Mucosa of stomach (tissue), 1 donor: ENCODE results near the gene DVL3.

ENCODE experiments used
- H3K27me3 ChIP-seq: one replicate; pipeline ENCODE4 v1.7.0; 2013; ENCODE audit warnings: mild to moderate bottlenecking, low read length; ENCODE audit not compliant: control insufficient read depth, insufficient read depth
- H3K36me3 ChIP-seq: one replicate; pipeline ENCODE4 v1.7.0; 2013; ENCODE audit warnings: low read length; ENCODE audit not compliant: control insufficient read depth, insufficient read depth
- H3K4me1 ChIP-seq: one replicate; pipeline ENCODE4 v1.7.0; 2013; ENCODE audit warnings: mild to moderate bottlenecking, low read length; ENCODE audit not compliant: control insufficient read depth, insufficient read depth
- H3K4me3 ChIP-seq: one replicate; pipeline ENCODE4 v1.7.0; 2013; ENCODE audit warnings: low read length
- H3K9ac ChIP-seq: one replicate; pipeline ENCODE4 v1.7.0; 2013; ENCODE audit warnings: mild to moderate bottlenecking, low read length, moderate library complexity
- H3K9me3 ChIP-seq: one replicate; pipeline ENCODE4 v1.7.0; 2013; ENCODE audit warnings: mild to moderate bottlenecking, low read length, moderate library complexity; ENCODE audit not compliant: control insufficient read depth
- donor health status: Pancreatic carcinoma.

Gene DVL3

DNA sequence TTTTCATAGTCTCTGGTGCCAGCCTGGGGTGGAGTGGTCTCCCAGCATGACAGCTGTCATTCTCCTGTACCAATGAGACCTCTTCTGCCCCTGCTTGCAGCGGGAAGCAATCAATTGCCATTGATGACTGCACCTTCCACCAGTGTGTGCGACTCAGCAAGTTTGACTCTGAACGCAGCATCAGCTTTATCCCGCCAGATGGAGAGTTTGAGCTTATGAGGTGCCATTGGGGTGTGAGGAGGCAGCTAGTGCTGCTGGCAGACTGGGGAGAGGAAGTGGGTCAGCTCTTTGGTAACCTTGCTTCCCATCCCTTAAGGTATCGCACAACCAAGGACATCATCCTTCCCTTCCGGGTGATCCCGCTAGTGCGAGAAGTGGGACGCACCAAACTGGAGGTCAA lies 26.4 kb downstream of the DVL3 start:
- Histone ChIP-seq H3K9ac (no peak overlapping the region), H3K4me1 (peaks cover 29% of the 10 kb centered on the region), H3K36me3 (peaks cover 58% of the 10 kb centered on the region), H3K4me3 (no peak overlapping the region), H3K9me3 (no peaks in the 10 kb centered on the region), H3K27me3 (no peaks in the 10 kb centered on the region)

DNA sequence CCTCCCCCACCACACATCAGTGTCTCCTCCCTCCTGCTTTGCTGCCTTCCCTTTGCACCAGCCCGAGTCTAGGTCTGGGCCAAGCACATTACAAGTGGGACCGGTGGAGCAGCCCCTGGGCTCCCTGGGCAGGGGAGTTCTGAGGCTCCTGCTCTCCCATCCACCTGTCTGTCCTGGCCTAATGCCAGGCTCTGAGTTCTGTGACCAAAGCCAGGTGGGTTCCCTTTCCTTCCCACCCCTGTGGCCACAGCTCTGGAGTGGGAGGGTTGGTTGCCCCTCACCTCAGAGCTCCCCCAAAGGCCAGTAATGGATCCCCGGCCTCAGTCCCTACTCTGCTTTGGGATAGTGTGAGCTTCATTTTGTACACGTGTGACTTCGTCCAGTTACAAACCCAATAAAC lies 28.5 kb downstream of the DVL3 start:
- Histone ChIP-seq H3K27me3 (no peaks in the 10 kb centered on the region), H3K36me3 (peaks cover 40% of the 10 kb centered on the region), H3K9me3 (no peaks in the 10 kb centered on the region), H3K4me1 (peaks cover 17% of the 10 kb centered on the region), H3K9ac (no peak overlapping the region), H3K4me3 (no peak overlapping the region)

DNA sequence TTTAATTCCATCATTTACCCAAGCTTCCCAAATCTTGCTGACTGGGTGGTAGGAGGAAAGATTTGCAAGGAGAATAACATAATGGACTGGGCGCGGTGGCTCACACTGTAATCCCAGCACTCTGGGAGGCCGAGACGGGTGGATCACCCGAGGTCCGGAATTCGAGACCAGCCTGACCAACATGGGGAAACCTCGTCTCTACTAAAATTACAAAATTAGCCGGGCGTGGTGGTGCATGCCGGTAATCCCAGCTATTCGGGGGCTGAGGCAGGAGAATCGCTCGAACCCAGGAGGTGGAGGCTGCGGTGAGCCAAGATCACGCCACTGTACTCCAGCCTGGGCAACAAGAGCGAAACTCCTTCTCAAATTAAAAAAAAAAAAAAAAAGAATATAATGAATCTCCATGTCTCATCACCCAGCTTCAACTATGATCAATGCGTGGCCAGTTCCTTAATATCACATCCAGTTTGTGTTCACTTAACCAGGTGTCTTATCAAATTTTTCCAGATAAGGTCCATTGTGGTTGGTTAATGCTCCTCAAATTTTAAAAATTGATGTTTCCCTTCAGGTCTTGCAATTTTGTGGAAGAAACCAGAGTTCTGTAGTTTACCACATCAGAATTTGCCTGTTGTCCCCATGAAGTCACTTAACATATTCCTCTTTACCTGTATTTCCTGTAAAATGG lies 29.5 kb downstream of the DVL3 start:
- no peak overlapping the region for H3K9ac ChIP-seq
- H3K4me3 ChIP-seq = no peak overlapping the region
- H3K9me3 ChIP-seq = no peaks in the 10 kb centered on the region
- H3K36me3 ChIP-seq = peaks cover 36% of the 10 kb centered on the region
- peaks cover 15% of the 10 kb centered on the region for H3K4me1 ChIP-seq
- H3K27me3 ChIP-seq = no peaks in the 10 kb centered on the region

DNA sequence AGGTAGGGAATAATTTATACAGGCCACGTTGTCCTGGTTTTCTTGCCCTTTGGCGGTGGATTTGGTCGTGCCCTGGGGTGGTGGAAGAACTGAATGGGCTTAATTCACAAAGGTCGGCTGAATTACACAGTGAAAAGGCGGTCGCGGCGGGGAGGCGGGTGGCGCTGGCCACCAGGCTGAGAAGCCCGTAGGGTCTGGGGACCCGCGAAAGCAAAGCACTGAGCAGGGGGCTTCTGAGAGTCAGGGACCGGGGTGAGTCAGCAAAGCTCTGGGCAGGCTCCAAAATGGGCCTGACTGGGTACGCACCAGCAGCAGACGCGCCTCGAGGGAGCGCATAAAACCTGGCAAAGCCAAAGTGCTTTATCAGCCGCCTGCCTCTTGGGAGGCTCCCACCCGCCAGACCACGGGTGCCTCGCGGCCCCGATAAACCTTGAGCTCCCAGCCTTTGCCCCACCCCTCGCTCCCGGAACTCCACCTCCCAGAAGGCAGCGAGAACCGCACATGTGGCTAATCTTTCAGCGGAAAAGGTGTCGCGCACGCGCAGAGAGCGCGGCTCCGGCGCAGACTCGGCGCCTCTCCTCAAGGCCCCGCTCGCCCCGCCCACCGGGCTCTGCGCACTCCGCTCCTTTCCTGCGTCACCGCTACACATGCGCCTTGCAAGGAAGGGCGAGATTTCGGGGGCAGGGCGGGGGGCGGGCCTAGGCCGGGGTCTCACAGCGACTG lies 30.4 kb downstream of the DVL3 start:
- no peaks in the 10 kb centered on the region for H3K9me3 ChIP-seq
- H3K9ac ChIP-seq = peak overlapping the region; percentile 70

DNA sequence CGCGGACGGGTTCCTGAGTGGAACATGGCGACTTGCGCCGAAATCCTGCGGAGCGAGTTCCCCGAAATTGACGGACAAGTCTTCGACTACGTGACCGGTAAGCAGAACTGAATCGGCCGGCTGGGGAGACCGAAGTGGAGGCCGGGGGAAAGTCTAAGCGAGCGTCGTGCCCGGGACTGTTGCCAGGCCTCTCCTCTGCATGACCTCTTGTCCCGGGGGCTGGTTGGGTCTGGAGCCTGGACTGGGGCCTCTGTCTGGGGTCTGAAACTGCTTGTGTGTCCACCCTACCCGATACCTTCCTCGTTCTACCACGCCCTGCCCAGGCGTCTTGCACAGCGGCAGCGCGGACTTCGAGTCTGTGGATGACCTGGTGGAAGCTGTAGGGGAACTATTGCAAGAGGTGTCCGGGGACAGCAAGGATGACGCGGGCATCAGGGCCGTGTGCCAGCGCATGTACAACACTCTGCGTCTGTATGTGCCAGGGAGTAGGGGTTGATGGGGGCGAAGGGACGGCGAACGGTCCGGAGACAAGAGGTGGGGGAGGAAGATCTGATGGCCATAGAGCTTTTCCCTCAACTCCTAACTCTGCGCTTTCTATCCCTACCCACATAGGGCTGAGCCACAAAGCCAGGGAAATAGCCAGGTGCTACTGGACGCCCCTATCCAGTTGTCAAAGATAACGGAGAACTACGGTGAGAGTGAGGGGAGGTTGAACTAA lies 31.2 kb downstream of the DVL3 start, which contains the start of gene ABCF3:
Gene ABCF3 (plus strand): TSS at position 16 of the 718 bp plus-strand sequence. CDS start 9 bp downstream, at position 25.
- H3K4me3 ChIP-seq = peak within 1 kb of the TSS; percentile 43
- peaks cover 15% of the 10 kb centered on the region for H3K4me1 ChIP-seq
- H3K36me3 ChIP-seq = peaks cover 24% of the 10 kb centered on the region
- H3K9me3 ChIP-seq = no peaks in the 10 kb centered on the region
- no peaks in the 10 kb centered on the region for H3K27me3 ChIP-seq
- H3K9ac ChIP-seq = peak within 1 kb of the TSS; percentile 70

More for the DNA sequence above, 30.4 kb downstream of the DVL3 start:
- Histone ChIP-seq H3K27me3 (no peaks in the 10 kb centered on the region), H3K4me3 (peak overlapping the region; percentile 43), H3K36me3 (peaks cover 31% of the 10 kb centered on the region), H3K4me1 (peaks cover 15% of the 10 kb centered on the region)

DNA sequence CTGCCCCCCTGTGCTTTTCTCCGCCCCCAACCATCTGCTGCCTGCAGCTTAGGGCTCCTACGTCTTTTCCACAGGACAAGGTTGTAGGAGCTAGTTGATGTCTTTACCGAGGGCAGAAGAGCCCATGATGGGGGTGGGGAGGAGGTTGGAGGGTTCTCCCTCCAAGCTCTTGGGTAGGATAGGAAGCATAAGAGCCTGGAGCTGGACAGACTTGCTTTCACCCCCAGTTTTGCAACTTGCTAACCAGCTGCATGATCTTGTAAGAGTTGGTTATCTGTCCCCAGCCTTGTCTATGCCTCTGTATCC lies 31.7 kb downstream of the DVL3 start:
- H3K36me3 ChIP-seq = peaks cover 19% of the 10 kb centered on the region
- H3K27me3 ChIP-seq = no peaks in the 10 kb centered on the region
- no peaks in the 10 kb centered on the region for H3K9me3 ChIP-seq
- H3K9ac ChIP-seq = peak overlapping the region; percentile 70
- peaks cover 15% of the 10 kb centered on the region for H3K4me1 ChIP-seq
- H3K4me3 ChIP-seq = peak overlapping the region; percentile 43

DNA sequence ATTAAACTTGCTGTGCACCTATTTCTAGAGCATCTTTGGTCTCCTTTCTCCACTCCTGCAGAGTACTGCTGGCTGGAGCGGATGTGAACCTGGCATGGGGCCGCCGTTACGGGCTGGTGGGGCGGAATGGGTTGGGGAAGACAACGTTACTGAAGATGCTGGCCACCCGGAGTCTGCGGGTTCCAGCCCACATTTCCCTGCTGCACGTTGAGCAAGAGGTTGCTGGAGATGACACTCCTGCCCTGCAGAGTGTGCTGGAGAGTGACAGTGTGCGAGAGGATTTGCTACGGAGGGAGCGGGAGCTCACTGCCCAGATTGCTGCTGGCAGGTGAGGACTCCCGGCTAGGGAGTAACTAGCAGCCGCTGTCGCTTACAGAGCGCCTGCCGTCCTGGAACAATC lies 32.9 kb downstream of the DVL3 start:
- Histone ChIP-seq H3K4me3 (no peak overlapping the region), H3K4me1 (peaks cover 15% of the 10 kb centered on the region), H3K27me3 (no peaks in the 10 kb centered on the region), H3K36me3 (peaks cover 12% of the 10 kb centered on the region), H3K9me3 (no peaks in the 10 kb centered on the region), H3K9ac (no peak overlapping the region)

DNA sequence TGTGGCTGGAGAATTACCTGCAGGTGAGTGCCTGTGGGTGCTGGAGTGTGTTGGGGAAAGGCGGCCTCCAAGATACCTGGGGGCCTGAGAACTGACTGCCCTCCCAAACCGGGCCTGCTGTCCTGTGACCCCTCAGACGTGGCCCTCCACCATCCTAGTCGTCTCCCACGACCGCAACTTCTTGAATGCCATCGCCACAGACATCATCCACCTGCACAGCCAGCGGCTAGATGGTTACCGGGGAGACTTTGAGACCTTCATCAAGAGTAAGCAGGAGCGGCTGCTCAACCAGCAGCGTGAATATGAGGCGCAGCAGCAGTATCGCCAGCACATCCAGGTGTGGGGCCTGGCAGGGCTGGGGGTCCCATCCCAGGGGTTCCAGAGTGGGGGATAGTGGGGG lies 34.2 kb downstream of the DVL3 start:
- H3K9ac ChIP-seq = no peak overlapping the region
- H3K4me3 ChIP-seq = no peak overlapping the region
- peaks cover 15% of the 10 kb centered on the region for H3K4me1 ChIP-seq
- no peaks in the 10 kb centered on the region for H3K27me3 ChIP-seq
- H3K9me3 ChIP-seq = no peaks in the 10 kb centered on the region
- H3K36me3 ChIP-seq = peaks cover 19% of the 10 kb centered on the region

DNA sequence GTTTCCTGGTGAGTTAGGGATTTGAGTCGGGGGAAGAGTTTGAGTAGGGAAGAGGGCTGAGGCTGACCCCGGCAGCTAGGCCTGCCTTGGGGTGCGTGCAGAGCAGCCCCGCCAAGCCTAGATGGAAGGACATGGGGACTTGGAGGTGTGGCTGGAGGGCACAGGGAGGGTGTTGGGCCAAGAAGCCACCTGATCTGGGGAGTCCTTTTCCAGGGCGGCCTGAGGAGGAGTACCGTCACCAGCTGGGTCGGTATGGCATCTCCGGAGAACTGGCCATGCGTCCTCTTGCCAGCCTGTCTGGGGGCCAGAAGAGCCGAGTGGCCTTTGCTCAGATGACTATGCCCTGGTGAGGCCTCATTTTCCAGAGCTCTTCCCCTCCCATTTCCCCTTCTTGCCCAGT lies 37.7 kb downstream of the DVL3 start:
- H3K4me3 ChIP-seq = no peak overlapping the region
- H3K27me3 ChIP-seq = no peaks in the 10 kb centered on the region
- H3K9me3 ChIP-seq = no peaks in the 10 kb centered on the region
- no peaks in the 10 kb centered on the region for H3K4me1 ChIP-seq
- H3K9ac ChIP-seq = no peak overlapping the region
- peaks cover 19% of the 10 kb centered on the region for H3K36me3 ChIP-seq

DNA sequence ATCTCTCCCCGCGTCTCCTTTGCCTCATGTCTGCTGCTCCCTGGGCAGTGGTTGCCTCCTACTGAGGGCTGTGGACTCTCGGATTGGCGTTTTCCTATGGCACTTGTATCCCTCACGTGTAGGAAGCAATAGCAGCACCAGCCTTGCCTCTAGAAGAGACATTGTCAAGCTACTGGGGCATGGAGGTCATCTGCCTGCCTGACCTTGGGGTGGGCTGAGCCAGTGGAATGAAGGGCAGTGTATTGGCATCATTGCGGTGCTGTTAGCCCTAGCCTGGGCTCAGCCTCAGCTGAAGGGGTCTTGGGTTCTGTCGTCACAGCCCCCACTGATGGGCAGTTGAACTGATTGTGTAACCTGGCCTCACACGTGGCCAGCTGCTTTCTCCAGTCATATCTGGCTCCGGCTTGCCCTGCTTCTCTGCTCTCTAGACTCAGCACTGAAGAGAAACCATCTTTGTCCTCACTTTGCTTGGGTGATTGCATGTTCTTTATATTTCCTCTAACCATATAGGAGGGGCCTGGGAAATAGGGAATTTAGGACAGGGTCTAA lies 38.9 kb downstream of the DVL3 start:
- peaks cover 19% of the 10 kb centered on the region for H3K36me3 ChIP-seq
- H3K27me3 ChIP-seq = no peaks in the 10 kb centered on the region
- no peak overlapping the region for H3K4me3 ChIP-seq
- H3K9me3 ChIP-seq = no peaks in the 10 kb centered on the region
- H3K9ac ChIP-seq = no peak overlapping the region
- no peaks in the 10 kb centered on the region for H3K4me1 ChIP-seq

DNA sequence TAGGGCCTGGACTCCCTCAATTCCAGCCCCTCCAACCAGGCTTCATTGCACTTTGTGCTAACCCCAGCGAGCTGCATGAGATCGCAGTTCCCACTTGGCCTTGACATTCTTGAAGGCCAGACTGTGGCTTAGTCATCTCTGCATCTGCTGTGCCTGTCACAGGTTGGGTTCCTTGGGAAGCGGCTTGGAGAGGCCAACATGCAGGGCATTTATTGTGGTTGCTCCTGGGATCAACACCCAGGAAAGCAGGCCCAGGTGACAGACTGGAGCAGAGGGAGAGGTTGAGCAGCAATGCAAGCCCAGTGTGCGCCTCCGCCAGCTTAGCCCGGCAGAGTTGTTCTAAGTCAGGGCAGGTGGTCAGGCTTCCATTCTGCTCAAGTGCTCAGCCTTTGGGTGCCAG lies 41.4 kb downstream of the DVL3 start:
- H3K4me3 ChIP-seq = no peak overlapping the region
- no peaks in the 10 kb centered on the region for H3K27me3 ChIP-seq
- H3K9me3 ChIP-seq = no peaks in the 10 kb centered on the region
- peaks cover 12% of the 10 kb centered on the region for H3K36me3 ChIP-seq
- H3K4me1 ChIP-seq = no peaks in the 10 kb centered on the region
- H3K9ac ChIP-seq = no peak overlapping the region

DNA sequence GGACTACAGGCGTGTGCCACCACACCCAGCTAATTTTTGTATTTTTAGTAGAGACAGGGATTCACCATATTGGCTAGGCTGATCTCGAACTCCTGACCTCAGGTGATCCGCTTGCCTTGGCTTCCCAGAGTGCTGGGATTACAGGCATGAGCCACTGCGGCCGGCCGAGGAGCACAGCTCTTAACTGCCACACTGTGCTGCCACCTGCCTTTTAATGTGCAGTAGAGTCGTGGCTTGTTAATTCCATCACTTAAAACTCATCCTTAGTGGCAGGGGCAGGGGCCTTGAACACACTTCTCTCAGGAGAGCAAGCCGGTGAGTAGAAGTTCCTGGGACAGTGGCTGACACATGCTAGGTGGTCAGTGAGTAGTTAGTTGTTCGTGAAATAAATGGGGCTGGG lies 43.3 kb downstream of the DVL3 start:
- no peaks in the 10 kb centered on the region for H3K27me3 ChIP-seq
- no peaks in the 10 kb centered on the region for H3K4me1 ChIP-seq
- H3K36me3 ChIP-seq = peaks cover 4% of the 10 kb centered on the region
- no peak overlapping the region for H3K4me3 ChIP-seq
- no peak overlapping the region for H3K9ac ChIP-seq
- no peaks in the 10 kb centered on the region for H3K9me3 ChIP-seq
